Stimulated activated CD8-positive, alpha-beta memory T cell treated with anti-CD3 and anti-CD28 coated beads, Interleukin-7, amount 100 ng/mL, for 1 hour (primary cell): ENCODE data around the gene MIEN1.
"Not testable (repeated sequence)": the region's sequence is repeated elsewhere in the genome, so short reads cannot be mapped to it uniquely, and the experiment has no call there.

Source experiments
- DNase-seq, 2 donors: peaks; one replicate each; pipeline ENCODE4 v3.0.0-alpha.2; 2020; ENCODE audit warnings: low read depth in 2 of 2

Gene MIEN1

GRCh38 chr17:39699157-39699817, 31.0 kb downstream of the MIEN1 start:
- DNase-seq: not testable (repeated sequence)

- no peak for DNase-seq
These were observed 32.4 kb downstream of the MIEN1 start for GRCh38 chr17:39697961-39698360.

GRCh38 chr17:39696731-39697130, 33.6 kb downstream of the MIEN1 start:
- no peak for DNase-seq

- DNase-seq: no peak
These were observed 35.2 kb downstream of the MIEN1 start for GRCh38 chr17:39695089-39695474.

GRCh38 chr17:39694593-39694992, 35.7 kb downstream of the MIEN1 start:
- DNase-seq: no peak

GRCh38 chr17:39688945-39689344, 41.4 kb downstream of the MIEN1 start:
- no peak for DNase-seq

GRCh38 chr17:39688475-39688835, 41.9 kb downstream of the MIEN1 start:
- no peak for DNase-seq

- DNase-seq: peak; percentile 57 to 74
These were observed 42.5 kb downstream of the MIEN1 start, which contains the start of gene PGAP3 for GRCh38 chr17:39687546-39688474. Gene PGAP3, minus strand, starts transcription at chr17:39688057. Its CDS starts 43 bp downstream, at chr17:39688014.

GRCh38 chr17:39687101-39687545, 43.2 kb downstream of the MIEN1 start:
- DNase-seq: no peak

GRCh38 chr17:39684369-39685192, 45.8 kb downstream of the MIEN1 start:
- no peak for DNase-seq

- DNase-seq: no peak
These were observed 46.9 kb downstream of the MIEN1 start for GRCh38 chr17:39683295-39683939.

GRCh38 chr17:39679521-39680192, 50.7 kb downstream of the MIEN1 start:
- DNase-seq: no peak
